ENCODE measurements around the gene LRCH1.
A peak's percentile ranks its signal among the peaks of the same experiment; 100 is the strongest.

The LRCH1 gene

GRCh38 chr13:46668302-46668720 lies 115.3 kb downstream of the LRCH1 start:
- peak in 1 of 2 experiments; percentile 55 for DNase-seq

- DNase-seq = no peak
Measured at GRCh38 chr13:46668931-46669525, 116.1 kb downstream of the LRCH1 start.

GRCh38 chr13:46672338-46673090 lies 119.5 kb downstream of the LRCH1 start:
- no peak for DNase-seq

- peak; percentile 79 to 96 for DNase-seq
Measured at GRCh38 chr13:46675016-46675415, 122.0 kb downstream of the LRCH1 start.

- no peak for DNase-seq
Measured at GRCh38 chr13:46676378-46676725, 123.4 kb downstream of the LRCH1 start.

GRCh38 chr13:46679369-46680120 lies 126.6 kb downstream of the LRCH1 start:
- peak in 1 of 2 experiments; percentile 45 for DNase-seq

- DNase-seq = no peak
Measured at GRCh38 chr13:46682015-46682414, 129.0 kb downstream of the LRCH1 start.

- DNase-seq = no peak
Measured at GRCh38 chr13:46682707-46683106, 129.7 kb downstream of the LRCH1 start.

GRCh38 chr13:46683676-46684260 lies 130.8 kb downstream of the LRCH1 start:
- DNase-seq = no peak

GRCh38 chr13:46684287-46685001 lies 131.5 kb downstream of the LRCH1 start:
- no peak for DNase-seq

- DNase-seq = no peak
Measured at GRCh38 chr13:46685006-46685730, 132.2 kb downstream of the LRCH1 start.

GRCh38 chr13:46686171-46686570 lies 133.2 kb downstream of the LRCH1 start:
- no peak for DNase-seq

- peak; percentile 36 to 67 for DNase-seq
Measured at GRCh38 chr13:46687810-46688209, 134.8 kb downstream of the LRCH1 start.

- DNase-seq = no peak
Measured at GRCh38 chr13:46688306-46688705, 135.3 kb downstream of the LRCH1 start.

- DNase-seq = no peak
Measured at GRCh38 chr13:46698014-46698413, 145.0 kb downstream of the LRCH1 start.

- DNase-seq = peak in 1 of 2 experiments; percentile 46
Measured at GRCh38 chr13:46698910-46699460, 146.0 kb downstream of the LRCH1 start.

- no peak for DNase-seq
Measured at GRCh38 chr13:46712524-46712923, 159.6 kb downstream of the LRCH1 start.

GRCh38 chr13:46715363-46715762 lies 162.4 kb downstream of the LRCH1 start:
- no peak for DNase-seq

GRCh38 chr13:46716821-46717220 lies 163.9 kb downstream of the LRCH1 start:
- DNase-seq = no peak

GRCh38 chr13:46717275-46717674 lies 164.3 kb downstream of the LRCH1 start:
- DNase-seq = no peak

GRCh38 chr13:46717856-46718255 lies 164.9 kb downstream of the LRCH1 start:
- no peak for DNase-seq

GRCh38 chr13:46720189-46720588 lies 167.2 kb downstream of the LRCH1 start:
- DNase-seq = no peak

All from NCI-H2081 (cell line).